Astrocyte (in vitro differentiated cells and primary cell): ENCODE measurements around the gene GSPT1. TPM values are rescaled to one million over a fixed set of nuclear protein-coding genes. Genes with fewer than 3 reads are reported as not detected.
"Not testable (repeated sequence)": the region's sequence is repeated elsewhere in the genome, so short reads cannot be mapped to it uniquely, and the experiment has no call there.

ENCODE experiments used
- DNase-seq: peaks from one replicate; pipeline ENCODE4 v3.0.0-alpha.2; 2010; ENCODE audit warnings: low read depth
- FAIRE-seq: peaks from 2 replicates; lab custom pipeline; 2011; peaks lifted over from hg19 to GRCh38; lab: Jason Lieb, UNC
- H2AFZ ChIP-seq: 2 replicates; pipeline ENCODE4 v1.6.0; 2012; ENCODE audit warnings: low read depth, low read length, inconsistent platforms
- H3K27ac ChIP-seq: 2 replicates; pipeline ENCODE4 v1.5.1; 2011; ENCODE audit warnings: low read depth, low read length, inconsistent platforms
- H3K27me3 ChIP-seq: 2 replicates; pipeline ENCODE4 v1.6.0; 2011; ENCODE audit warnings: low read length, inconsistent platforms; ENCODE audit not compliant: insufficient read depth
- H3K36me3 ChIP-seq: 2 replicates; pipeline ENCODE4 v1.5.1; 2011; ENCODE audit warnings: low read length, inconsistent platforms; ENCODE audit not compliant: insufficient read depth
- H3K4me1 ChIP-seq: 2 replicates; pipeline ENCODE4 v1.5.1; 2011; ENCODE audit warnings: low read length, inconsistent platforms; ENCODE audit not compliant: insufficient read depth
- H3K4me2 ChIP-seq: 2 replicates; pipeline ENCODE4 v1.6.0; 2012; ENCODE audit warnings: low read length, inconsistent platforms
- H3K4me3 ChIP-seq: 2 replicates; pipeline ENCODE4 v1.5.1; 2011; ENCODE audit warnings: low read depth, mild to moderate bottlenecking, low read length, inconsistent platforms; ENCODE audit not compliant: insufficient read depth
- H3K79me2 ChIP-seq: 2 replicates; pipeline ENCODE4 v1.6.0; 2012; ENCODE audit warnings: mild to moderate bottlenecking, low read length, inconsistent platforms; ENCODE audit not compliant: insufficient read depth
- H3K9ac ChIP-seq: 2 replicates; pipeline ENCODE4 v1.6.0; 2012; ENCODE audit warnings: mild to moderate bottlenecking, low read length, inconsistent platforms
- H3K9me3 ChIP-seq: 2 replicates; pipeline ENCODE4 v1.5.1; 2012; ENCODE audit warnings: low read depth, mild to moderate bottlenecking, low read length, inconsistent platforms; ENCODE audit not compliant: insufficient read depth
- H4K20me1 ChIP-seq: 2 replicates; pipeline ENCODE4 v1.6.0; 2012; ENCODE audit warnings: low read length, inconsistent platforms; ENCODE audit not compliant: insufficient read depth
- H3K27ac Mint-ChIP-seq: one replicate; pipeline ENCODE4 v1.8.0; 2021; ENCODE audit warnings: mild to moderate bottlenecking, mixed read lengths; ENCODE audit not compliant: unreplicated experiment
- H3K27me3 Mint-ChIP-seq: one replicate; pipeline ENCODE4 v1.8.0; 2021; ENCODE audit warnings: low read depth, mixed read lengths; ENCODE audit not compliant: unreplicated experiment
- H3K36me3 Mint-ChIP-seq: one replicate; pipeline ENCODE4 v1.8.0; 2021; ENCODE audit warnings: low read depth, mixed read lengths; ENCODE audit not compliant: unreplicated experiment
- H3K4me1 Mint-ChIP-seq: one replicate; pipeline ENCODE4 v1.8.0; 2021; ENCODE audit warnings: low read depth, mixed read lengths; ENCODE audit not compliant: unreplicated experiment
- H3K4me3 Mint-ChIP-seq: one replicate; pipeline ENCODE4 v1.8.0; 2021; ENCODE audit warnings: mild to moderate bottlenecking, moderate library complexity, mixed read lengths; ENCODE audit not compliant: unreplicated experiment
- H3K9me3 Mint-ChIP-seq: one replicate; pipeline ENCODE4 v1.8.0; 2021; ENCODE audit warnings: mild to moderate bottlenecking, mixed read lengths; ENCODE audit not compliant: unreplicated experiment
- CTCF ChIP-seq: IDR thresholded peaks from 2 replicates; pipeline ENCODE4 v1.5.1; 2011; ENCODE audit warnings: low read depth, mild to moderate bottlenecking, inconsistent platforms, low read length, moderate library complexity; ENCODE audit not compliant: insufficient read depth
- EZH2 ChIP-seq: IDR thresholded peaks from 2 replicates; pipeline ENCODE4 v1.6.1; 2012; ENCODE audit warnings: mild to moderate bottlenecking, low read length, inconsistent platforms; ENCODE audit not compliant: insufficient read depth
- total RNA-seq: library from RNA; stranded (reverse); gene quantifications from 2 replicates; pipeline ENCODE4 v1.2.1, GENCODE V29; 2021

Gene GSPT1
- total RNA-seq, 1 donor from 2014 or later = 173 TPM

GRCh38 chr16:11828696-11829095 is 87.1 kb downstream of the GSPT1 start:
- Mint-ChIP-seq H3K4me3 (no peak overlapping the region), H3K36me3 (no peaks in the 10 kb centered on the region), H3K27me3 (no peaks in the 10 kb centered on the region), H3K4me1 (peaks cover under 1% of the 10 kb centered on the region), H3K27ac (no peak overlapping the region), H3K9me3 (no peaks in the 10 kb centered on the region)
- FAIRE-seq = no peak
- Histone ChIP-seq H3K9me3 (no peaks in the 10 kb centered on the region), H3K4me2 (no peak overlapping the region), H3K9ac (no peak overlapping the region), H3K36me3 (no peaks in the 10 kb centered on the region), H3K4me1 (no peaks in the 10 kb centered on the region), H4K20me1 (no peaks in the 10 kb centered on the region), H3K27me3 (no peaks in the 10 kb centered on the region), H3K27ac (no peak overlapping the region), H3K4me3 (no peak overlapping the region), H3K79me2 (no peaks in the 10 kb centered on the region), H2AFZ (no peak overlapping the region)
- DNase-seq = no peak
- TF ChIP-seq CTCF (no peak), EZH2 (no peak)

GRCh38 chr16:11825520-11826165 is 90.1 kb downstream of the GSPT1 start:
- H3K27me3 Mint-ChIP-seq, H3K4me3 Mint-ChIP-seq: not testable (repeated sequence)

GRCh38 chr16:11824362-11824761 is 91.4 kb downstream of the GSPT1 start:
- DNase-seq (no peak), FAIRE-seq (no peak)
- no peaks in the 10 kb centered on the region for H3K4me1 ChIP-seq
- no peaks in the 10 kb centered on the region for H3K36me3 Mint-ChIP-seq
- no peak overlapping the region for H3K9ac ChIP-seq
- no peaks in the 10 kb centered on the region for H3K27me3 Mint-ChIP-seq
- no peak overlapping the region for H3K4me2 ChIP-seq
- no peak for TF ChIP-seq EZH2
- no peak for TF ChIP-seq CTCF
- H3K9me3 Mint-ChIP-seq = no peaks in the 10 kb centered on the region
- no peak overlapping the region for H3K27ac ChIP-seq
- H3K36me3 ChIP-seq = no peaks in the 10 kb centered on the region
- H3K27ac Mint-ChIP-seq = no peak overlapping the region
- no peak overlapping the region for H2AFZ ChIP-seq
- no peak overlapping the region for H3K4me3 Mint-ChIP-seq
- H3K4me1 Mint-ChIP-seq = no peaks in the 10 kb centered on the region
- no peaks in the 10 kb centered on the region for H3K27me3 ChIP-seq
- H3K9me3 ChIP-seq = no peaks in the 10 kb centered on the region
- H3K4me3 ChIP-seq = no peak overlapping the region
- H3K79me2 ChIP-seq = no peaks in the 10 kb centered on the region
- H4K20me1 ChIP-seq = no peaks in the 10 kb centered on the region

More at GRCh38 chr16:11825520-11826165, 90.1 kb downstream of the GSPT1 start:
- not testable (repeated sequence) for H3K4me1 Mint-ChIP-seq, H3K9ac ChIP-seq, H3K79me2 ChIP-seq, H3K4me1 ChIP-seq, H3K36me3 ChIP-seq, H3K4me2 ChIP-seq, DNase-seq, H2AFZ ChIP-seq, H3K27me3 ChIP-seq, H3K4me3 ChIP-seq, H3K9me3 ChIP-seq, H3K27ac ChIP-seq, H4K20me1 ChIP-seq, H3K9me3 Mint-ChIP-seq, FAIRE-seq, H3K36me3 Mint-ChIP-seq, H3K27ac Mint-ChIP-seq

- not testable (repeated sequence) for H3K4me1 ChIP-seq, H2AFZ ChIP-seq, DNase-seq, H3K27me3 Mint-ChIP-seq, H3K4me3 Mint-ChIP-seq, H3K27me3 ChIP-seq, H3K27ac Mint-ChIP-seq, H3K9me3 ChIP-seq, H3K36me3 Mint-ChIP-seq, H3K9me3 Mint-ChIP-seq, H3K36me3 ChIP-seq, H3K4me1 Mint-ChIP-seq, H3K27ac ChIP-seq, H3K79me2 ChIP-seq, FAIRE-seq, H4K20me1 ChIP-seq, H3K4me2 ChIP-seq, H3K4me3 ChIP-seq, H3K9ac ChIP-seq
Observed at GRCh38 chr16:11823645-11824044, 92.1 kb downstream of the GSPT1 start.
